NCI-H2081 treated with DMSO at 0.1 percent for 48 hours (cell line): ENCODE data around the gene SUN5.

Experiments used
- DNase-seq: peaks from one replicate; lab custom pipeline; 2025; lab: John Stamatoyannopoulos, UW

Gene SUN5

GRCh38 chr20:32993496-32994050 is 10.7 kb downstream of the SUN5 start:
- no peak for DNase-seq

DNA sequence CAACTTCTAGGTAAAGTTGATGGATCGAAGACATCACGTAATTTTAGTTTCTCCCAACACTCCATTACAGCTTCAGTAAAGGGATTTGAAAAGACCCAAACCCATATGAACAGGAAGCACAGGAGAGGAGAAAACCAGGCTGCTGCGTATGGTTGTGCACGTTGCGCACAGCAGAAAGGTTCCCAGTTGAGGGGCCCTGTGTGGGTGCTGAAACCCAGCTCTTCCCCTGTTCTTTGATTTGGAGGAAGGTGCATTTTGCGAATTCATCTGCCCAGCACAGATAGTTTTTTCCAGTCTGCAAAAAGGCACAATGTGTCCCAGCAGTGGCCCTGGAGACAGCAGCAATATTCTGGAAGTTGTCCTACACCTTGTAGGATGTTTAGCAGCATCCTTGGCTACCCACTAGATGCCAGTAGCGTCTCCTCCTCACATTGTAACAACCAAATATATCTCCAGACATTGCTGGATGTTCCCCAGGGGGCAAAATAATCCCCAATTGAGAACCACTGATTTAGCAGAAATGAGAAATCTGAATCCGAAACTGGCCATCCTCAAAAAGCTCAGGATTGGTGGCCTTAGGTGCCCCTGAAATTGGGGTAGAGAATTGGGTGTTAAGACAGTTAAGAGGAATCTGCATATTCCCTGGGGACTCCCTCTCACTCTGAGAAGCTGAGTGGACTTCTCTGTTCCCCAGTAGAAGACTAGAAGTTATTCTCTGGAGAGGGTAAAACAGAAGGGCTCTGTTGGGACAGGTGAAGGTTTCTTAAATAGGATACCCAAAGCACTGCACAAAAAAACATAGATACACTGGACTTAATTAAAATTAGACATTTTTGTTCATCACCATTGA is 12.2 kb downstream of the SUN5 start:
- DNase-seq: no peak

DNA sequence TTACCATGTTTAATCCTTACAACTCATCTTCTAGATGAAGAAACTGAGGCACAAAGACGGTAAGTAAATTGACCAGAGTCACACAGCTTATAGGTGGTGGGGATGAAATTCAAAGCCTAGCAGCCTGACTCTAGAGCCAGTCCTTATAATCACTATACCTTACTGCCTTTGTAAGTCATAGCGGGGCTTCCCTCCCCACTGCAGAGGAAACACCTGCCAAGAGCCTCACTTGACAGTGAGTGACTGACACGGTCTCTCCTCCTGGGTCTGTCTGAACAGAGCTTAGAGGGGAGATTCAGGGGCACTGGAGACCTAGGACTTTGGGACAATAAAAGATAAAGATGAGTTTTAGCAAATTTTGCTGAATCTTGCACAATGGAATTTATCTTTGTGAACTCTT is 12.8 kb downstream of the SUN5 start:
- no peak for DNase-seq

DNA sequence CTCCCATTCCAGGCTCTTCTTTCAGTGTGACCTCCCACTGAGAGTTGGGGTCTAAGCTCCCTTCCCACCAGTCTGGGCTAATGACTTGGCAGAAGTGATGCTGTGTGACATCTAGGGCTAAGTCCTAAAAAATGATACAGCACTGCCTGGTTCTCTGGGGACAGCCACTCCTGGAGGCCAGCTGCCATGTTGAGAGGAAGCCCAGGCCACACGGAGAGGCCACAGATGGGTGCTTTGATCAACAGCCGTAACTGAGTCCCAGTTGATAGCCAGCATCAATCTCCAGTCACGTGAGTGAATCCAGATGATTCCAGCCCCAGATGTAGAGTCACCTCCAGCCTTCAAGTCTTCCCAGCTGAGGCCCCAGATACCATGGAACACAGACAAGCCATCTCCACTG is 13.8 kb downstream of the SUN5 start:
- no peak for DNase-seq

- DNase-seq: no peak
Observed at GRCh38 chr20:32989507-32990283, 14.5 kb downstream of the SUN5 start.

- no peak for DNase-seq
Observed at GRCh38 chr20:32988008-32988407, 16.2 kb downstream of the SUN5 start.

- DNase-seq: no peak
Observed at GRCh38 chr20:32987044-32987825, 17.0 kb downstream of the SUN5 start.

- no peak for DNase-seq
Observed at GRCh38 chr20:32986331-32986966, 17.8 kb downstream of the SUN5 start.

- no peak for DNase-seq
Observed at GRCh38 chr20:32985596-32985995, 18.6 kb downstream of the SUN5 start.

DNA sequence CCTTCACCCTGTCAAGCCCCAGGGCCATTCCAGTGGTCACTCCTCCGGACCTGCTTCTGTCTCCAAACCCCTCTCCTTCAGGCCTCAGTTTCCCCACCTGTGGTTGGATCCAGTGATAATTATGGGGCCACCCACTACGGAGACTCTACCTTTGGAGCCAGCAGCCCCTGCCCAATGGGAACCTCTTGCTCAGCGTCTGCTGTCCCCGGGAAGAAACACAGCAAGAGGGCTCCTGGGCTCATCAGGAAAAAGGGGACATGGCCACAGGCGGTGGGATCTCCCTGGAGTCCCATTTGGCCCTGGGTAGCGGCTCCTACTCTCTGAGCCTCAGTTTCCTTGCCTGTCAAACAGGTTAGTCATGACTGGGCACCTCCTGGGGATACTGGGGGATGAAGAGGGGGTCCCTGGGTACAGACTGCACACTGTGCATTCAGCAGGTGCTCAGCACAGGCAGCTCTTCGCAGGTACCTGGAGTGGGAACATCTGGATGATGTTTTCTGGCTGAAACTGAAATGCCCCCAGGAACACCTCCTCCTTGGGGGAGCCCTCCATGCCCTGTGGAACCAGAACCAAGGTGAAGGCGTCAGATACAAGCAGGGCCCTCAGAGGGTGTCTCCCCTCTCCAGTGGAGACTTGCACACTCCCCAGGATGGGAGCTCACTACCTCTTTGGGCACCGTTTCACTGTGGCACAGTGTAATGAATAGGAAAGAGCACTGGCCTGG is 19.4 kb downstream of the SUN5 start:
- no peak for DNase-seq

- DNase-seq: no peak
Observed at GRCh38 chr20:32984196-32984595, 20.0 kb downstream of the SUN5 start.

DNA sequence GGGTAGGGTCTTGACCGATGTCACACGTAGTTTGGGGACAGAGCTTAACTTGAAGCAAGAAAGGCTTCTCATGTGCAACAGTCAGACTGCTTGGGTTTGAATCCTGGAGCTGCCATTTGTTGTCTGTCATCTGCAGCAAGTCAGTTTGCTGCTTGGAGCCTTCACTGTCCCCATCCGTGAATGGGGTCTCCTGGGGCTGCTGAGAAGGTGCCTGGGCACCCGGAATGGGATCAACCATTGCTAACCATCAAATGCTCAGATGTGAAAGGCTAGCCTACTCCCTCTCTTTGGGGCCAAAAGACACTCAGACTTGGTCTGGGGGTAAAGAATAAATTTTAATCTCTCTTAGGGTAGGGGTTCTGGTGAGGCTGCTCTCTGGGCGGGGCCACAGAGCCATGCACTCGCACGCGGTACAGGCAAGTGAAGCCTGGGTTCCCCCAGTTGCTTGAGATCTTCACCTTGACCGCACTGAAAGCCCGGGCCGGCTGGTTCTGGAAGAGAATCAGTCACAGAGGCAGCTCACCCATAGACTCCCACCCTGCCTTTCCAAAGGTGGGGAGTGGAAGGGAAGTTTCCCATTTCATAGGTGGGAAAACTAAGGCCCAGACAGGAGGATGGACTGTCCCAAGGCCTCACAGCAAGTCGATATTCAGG is 20.6 kb downstream of the SUN5 start:
- no peak for DNase-seq

DNA sequence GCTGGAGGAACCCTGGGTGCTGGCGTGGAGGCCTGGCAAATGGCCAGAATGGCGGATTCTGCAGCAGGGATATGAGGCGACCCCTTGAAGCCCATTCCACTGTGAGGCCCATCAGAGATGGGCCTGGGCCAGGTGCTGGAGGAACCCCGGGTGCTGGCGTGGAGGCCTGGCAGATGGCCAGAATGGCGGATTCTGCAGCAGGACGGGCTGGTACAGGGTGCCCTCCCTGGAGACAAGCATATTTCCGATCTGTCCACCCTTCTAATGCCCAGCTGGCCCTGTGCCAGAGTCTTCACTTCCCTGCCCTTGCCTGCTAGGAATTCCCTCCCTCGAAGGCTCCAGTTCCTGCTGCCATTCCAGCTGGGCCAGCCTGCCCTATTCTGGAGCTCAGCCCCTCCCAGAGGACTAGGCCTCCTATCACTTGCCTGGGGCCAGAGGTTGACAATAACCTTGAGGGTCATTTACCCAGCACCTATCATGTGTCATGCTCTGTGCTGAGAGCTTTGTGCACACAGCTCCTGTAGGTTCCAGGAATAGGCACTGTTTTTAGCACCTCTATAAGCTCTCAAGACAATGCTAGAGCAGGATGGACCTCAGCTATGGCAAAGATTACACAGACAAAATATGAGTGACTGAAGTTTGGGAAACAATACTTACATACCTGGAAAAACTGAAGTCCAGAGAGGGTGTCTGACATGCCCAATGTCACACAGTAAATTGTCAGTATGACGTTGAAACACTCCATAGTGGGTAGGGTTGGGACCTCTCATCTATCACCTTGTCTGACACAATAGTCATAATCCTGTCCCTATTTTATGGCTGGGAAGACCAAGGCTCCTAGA is 21.4 kb downstream of the SUN5 start:
- no peak for DNase-seq

GRCh38 chr20:32980990-32981389 is 23.2 kb downstream of the SUN5 start:
- DNase-seq: no peak

DNA sequence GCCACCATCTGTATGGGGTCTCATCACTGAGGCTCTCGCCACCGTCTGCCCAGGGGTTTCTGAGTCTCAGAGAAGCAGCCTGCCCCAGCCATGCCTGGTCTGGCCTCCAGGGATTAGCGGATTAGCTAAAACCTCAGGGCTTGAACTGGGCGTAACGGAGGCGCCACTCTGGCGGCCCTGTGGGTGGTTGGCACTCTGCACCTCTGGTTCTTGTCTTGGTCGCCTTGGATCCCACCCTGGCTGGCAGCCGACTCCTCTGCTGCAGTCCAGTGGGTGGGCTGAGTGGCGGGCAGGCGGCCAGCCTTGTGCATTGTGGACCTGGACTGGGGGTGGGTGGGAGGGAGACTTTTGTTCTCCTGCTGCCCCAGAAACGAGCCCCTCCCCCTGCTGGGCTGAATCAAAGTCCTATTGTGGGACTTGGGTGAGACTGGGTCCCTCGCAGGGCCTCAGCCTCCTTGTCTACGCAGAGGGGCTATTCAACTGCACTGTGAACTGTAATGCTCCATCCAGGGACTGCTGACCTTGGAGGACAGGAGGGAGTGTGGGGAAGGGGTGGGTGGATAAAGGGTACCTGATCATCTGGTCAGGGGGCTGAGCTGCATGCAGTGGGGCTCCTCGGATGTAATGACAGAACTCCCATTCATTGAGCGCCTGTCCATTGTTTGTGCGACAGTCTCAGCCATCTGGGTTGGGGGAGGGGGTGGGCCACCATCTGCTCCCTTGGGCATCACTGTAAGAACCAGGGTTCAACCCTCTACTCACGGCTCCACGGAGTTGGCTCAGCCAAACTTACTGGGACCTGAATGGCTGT is 23.9 kb downstream of the SUN5 start:
- DNase-seq: no peak

DNA sequence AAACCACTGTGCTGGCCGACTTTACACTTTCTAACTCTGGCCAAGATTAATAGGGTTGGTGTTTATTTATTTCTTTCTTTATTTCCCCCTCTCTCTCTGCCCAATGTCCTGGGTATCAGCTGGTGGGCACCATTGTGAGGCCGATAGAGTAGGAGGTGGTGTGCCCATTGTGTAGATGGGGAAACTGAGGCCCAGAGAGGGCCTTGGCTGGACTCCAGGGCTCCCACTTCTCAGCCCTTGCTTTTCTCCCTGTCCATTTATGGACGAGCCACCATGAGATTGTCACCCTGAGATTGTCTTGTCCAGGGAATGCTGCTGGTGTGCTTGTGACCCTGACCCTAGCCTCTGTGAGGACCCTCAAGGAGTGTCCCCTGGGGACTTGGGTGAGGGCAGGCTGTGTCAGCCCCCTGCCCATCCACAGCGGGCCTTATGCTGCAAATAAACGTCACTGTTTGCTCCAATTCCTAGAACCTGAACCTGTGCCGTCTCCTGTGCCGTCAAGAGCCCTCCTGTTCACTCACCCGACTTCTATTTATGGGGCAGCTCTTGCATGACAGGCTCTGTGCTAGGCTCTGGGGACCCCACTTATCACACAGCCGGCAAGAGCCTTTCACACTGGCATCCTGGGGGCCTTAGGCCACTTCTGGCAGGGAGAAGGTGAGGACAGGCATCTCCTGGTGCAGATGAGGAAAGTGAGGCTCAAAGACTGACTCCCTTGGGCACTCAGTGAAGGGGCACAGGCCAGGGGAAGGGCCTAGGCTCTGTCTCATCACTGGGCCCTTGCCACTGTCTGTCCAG is 24.8 kb downstream of the SUN5 start:
- no peak for DNase-seq

GRCh38 chr20:32978009-32978335 is 26.3 kb downstream of the SUN5 start:
- DNase-seq: no peak
